ENCODE data around the gene TMEM235.

Gene TMEM235

GRCh38 chr17:78235885-78236284 is 4.5 kb downstream of the TMEM235 start:
- POLR2A ChIA-PET, result no interaction called here
- CTCF ChIA-PET, result interaction anchor here (0.8 to 9.0 kb wide), 3 partner anchors 9 to 58 kb away, joined by 3 to 80 read pairs (median 3); no protein-coding TSS in a partner anchor
- DNase-seq (ENCODE audit: low read depth, low spot score), result no peak
- no peak for TF ChIP-seq CTCF (IDR thresholded peaks at IDR 0.05; ENCODE audit: insufficient read depth, low read length, missing control alignments)
- H3K4me3 ChIP-seq (ENCODE audit: low read depth, low read length), result no peak overlapping the region

DNA sequence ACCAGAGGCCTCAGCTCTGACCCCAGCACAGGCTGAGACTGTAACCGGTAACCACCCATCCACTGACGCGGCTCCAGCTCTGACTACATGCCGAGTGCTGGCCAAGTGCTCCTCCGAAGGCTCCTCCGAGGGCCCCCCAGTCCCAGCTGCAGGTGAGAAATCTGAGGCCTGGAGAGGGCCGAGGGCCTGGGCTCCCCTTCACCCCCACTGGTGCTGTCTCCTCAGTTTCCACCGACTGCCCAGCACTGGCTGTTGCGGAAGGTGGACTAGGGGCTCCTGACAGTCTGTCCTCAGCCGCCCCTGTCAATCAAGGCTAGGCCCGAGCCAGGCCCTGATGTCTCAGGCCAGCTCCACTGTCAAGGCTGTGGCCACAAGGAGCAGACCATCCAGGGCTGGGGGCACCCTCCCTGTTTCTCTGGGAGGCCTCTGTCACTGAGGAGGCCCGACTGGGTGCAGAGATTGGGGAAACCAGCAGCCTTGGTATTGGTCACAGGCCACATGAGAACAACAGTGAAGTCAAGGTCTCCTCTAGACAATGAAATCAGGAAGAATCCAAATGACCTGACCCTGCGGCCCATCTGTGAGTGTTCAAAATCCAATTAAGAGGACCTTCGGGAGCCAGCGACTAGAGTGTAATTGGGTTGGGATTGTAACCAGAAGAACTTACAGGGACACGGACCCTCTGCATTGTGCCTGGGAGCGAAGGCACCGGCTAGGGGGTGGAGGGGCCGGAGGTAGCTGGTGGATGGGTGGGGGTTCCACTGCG is 5.1 kb downstream of the TMEM235 start:
- TF ChIP-seq CTCF (IDR thresholded peaks at IDR 0.05; ENCODE audit: insufficient read depth, low read length, missing control alignments), result no peak
- DNase-seq (ENCODE audit: low read depth, low spot score), result no peak
- no peak overlapping the region for H3K4me3 ChIP-seq (ENCODE audit: low read depth, low read length)
- CTCF ChIA-PET, result interaction anchor here (0.8 to 9.0 kb wide), 4 partner anchors 9 to 58 kb away, joined by 3 to 80 read pairs (median 3); no protein-coding TSS in a partner anchor
- POLR2A ChIA-PET, result no interaction called here

DNA sequence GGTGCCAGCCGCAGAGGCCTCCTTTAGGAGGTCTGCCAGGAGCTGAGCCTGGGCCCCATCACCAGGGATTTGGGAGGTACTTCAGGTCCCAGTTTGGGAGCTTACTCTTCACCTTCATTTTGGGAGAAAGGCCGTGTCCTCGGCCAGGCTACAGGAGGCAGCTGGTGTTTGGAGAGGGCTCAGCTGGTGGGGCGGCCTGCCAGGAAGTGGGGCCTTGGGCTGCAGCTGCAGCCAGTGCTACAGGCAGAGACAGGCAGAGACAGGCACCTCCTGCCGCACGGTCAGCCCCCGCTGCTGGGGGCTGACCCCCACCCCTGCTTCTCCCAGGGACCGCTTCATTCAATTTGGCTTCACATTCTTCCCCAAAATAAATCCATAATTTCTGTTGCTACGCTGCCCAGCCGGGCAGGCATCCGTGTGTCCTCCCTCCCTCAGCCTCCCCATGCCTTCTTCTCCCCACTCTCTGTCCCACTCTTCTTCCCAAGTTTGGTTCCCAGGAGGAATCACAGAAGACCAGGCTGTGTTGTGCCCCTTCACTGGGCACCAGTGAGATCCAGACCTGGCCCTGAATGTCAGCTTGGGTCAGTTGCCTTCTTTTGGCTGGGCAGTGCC is 6.1 kb downstream of the TMEM235 start:
- ChIA-PET POLR2A (no interaction called here), CTCF (interaction anchor here (1.2 to 9.0 kb wide), 2 partner anchors 9 to 13 kb away, joined by 3 to 80 read pairs; no protein-coding TSS in a partner anchor)
- DNase-seq (ENCODE audit: low read depth, low spot score), result no peak
- no peak for TF ChIP-seq CTCF (IDR thresholded peaks at IDR 0.05; ENCODE audit: insufficient read depth, low read length, missing control alignments)
- no peak overlapping the region for H3K4me3 ChIP-seq (ENCODE audit: low read depth, low read length)

- TF ChIP-seq CTCF (IDR thresholded peaks at IDR 0.05; ENCODE audit: insufficient read depth, low read length, missing control alignments), result no peak
- DNase-seq (ENCODE audit: low read depth, low spot score), result no peak
- ChIA-PET POLR2A (no interaction called here), CTCF (interaction anchor here (1.4 to 9.0 kb wide), 2 partner anchors 11 to 220 kb away, joined by 4 to 80 read pairs; no protein-coding TSS in a partner anchor)
- H3K4me3 ChIP-seq (ENCODE audit: low read depth, low read length), result no peak overlapping the region
These were observed 7.5 kb downstream of the TMEM235 start for GRCh38 chr17:78238823-78239488.

GRCh38 chr17:78239489-78239931 is 8.1 kb downstream of the TMEM235 start:
- DNase-seq (ENCODE audit: low read depth, low spot score), result no peak
- no peak for TF ChIP-seq CTCF (IDR thresholded peaks at IDR 0.05; ENCODE audit: insufficient read depth, low read length, missing control alignments)
- POLR2A ChIA-PET, result no interaction called here
- CTCF ChIA-PET, result interaction anchor here (9.0 kb wide), 1 partner anchor 11 kb away, joined by 80 read pairs; no protein-coding TSS in a partner anchor
- no peak overlapping the region for H3K4me3 ChIP-seq (ENCODE audit: low read depth, low read length)

All from AG04449 (cell line).